HG03108 (cell line): ENCODE data around the gene LTB.

Source experiments
- ATAC-seq: cut with Tn5 transposase; IDR thresholded peaks from one replicate; pipeline ENCODE4 v1.9.1; 2021; ENCODE audit warnings: moderate library complexity; ENCODE audit not compliant: unreplicated experiment

LTB gene, protein sequence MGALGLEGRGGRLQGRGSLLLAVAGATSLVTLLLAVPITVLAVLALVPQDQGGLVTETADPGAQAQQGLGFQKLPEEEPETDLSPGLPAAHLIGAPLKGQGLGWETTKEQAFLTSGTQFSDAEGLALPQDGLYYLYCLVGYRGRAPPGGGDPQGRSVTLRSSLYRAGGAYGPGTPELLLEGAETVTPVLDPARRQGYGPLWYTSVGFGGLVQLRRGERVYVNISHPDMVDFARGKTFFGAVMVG

DNA sequence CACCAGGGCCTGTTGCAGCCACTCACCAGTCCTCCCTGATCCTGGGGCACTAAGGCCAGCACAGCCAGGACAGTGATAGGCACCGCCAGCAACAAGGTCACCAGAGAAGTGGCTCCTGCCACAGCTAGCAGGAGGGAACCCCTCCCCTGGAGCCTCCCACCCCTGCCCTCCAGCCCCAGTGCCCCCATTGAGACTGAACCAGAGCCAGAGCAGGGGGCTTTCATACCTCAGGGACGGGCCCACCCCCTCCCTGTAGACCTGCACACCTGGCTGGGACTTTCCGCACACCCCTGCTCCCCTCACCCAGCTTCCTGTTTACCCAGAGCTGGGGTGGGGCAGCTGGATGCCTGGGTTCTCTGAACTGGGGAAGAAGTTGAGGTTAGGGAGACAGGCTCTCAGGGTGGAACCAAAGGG lies at the start of gene LTB:
Gene LTB (minus strand): TSS at position 195 of the 414 bp plus-strand sequence. CDS start 7 bp downstream, at position 188.
- ATAC-seq: no peak

DNA sequence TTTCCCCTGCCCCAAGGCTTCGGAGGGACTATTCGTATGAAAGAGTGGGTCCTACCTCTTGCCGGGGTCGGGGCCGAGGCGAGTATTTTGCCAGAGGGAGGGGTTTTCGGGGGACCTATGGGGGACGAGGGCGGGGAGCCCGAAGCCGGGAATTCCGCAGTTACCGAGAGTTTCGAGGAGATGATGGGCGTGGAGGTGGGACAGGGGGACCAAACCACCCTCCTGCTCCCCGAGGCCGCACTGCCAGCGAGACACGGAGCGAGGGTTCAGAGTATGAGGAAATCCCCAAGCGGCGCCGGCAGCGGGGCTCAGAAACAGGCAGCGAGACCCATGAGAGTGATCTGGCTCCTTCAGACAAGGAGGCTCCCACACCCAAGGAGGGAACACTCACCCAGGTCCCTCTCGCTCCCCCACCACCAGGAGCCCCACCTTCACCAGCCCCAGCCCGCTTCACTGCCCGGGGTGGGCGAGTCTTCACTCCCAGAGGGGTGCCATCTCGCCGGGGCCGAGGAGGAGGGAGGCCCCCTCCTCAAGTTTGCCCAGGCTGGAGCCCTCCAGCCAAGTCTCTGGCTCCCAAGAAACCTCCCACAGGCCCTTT lies 49.6 kb upstream of the LTB start:
- ATAC-seq: no peak

DNA sequence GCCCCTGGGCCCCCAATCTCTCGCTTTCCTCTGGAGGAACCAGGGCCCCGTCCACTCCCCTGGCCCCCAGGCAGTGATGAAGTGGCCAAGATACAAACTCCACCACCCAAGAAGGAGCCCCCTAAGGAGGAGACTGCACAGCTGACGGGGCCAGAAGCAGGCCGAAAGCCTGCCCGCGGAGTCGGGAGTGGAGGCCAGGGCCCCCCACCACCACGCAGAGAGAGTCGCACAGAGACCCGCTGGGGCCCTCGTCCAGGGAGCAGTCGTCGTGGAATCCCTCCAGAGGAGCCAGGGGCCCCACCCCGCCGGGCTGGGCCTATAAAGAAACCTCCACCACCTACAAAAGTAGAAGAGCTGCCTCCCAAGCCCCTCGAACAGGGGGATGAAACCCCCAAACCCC lies 49.0 kb upstream of the LTB start:
- ATAC-seq: no peak

GRCh38 chr6:31630177-31630934 lies 48.1 kb upstream of the LTB start:
- ATAC-seq: no peak

DNA sequence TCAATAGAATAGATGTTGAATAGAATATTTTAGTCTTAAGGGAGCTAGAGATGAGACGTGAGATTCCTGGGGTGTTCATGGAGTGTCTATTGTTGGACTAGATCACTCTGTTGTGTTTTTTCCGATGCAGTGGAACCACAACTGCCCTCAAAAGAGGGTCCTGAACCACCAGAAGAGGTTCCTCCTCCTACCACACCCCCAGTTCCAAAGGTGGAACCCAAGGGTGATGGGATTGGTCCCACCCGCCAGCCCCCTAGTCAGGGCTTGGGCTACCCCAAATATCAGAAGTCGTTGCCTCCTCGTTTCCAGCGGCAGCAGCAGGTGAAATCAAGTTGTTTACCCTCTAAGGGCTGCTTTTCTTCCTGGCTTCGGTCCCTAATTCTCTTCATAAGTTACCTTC lies 46.8 kb upstream of the LTB start:
- ATAC-seq: no peak

DNA sequence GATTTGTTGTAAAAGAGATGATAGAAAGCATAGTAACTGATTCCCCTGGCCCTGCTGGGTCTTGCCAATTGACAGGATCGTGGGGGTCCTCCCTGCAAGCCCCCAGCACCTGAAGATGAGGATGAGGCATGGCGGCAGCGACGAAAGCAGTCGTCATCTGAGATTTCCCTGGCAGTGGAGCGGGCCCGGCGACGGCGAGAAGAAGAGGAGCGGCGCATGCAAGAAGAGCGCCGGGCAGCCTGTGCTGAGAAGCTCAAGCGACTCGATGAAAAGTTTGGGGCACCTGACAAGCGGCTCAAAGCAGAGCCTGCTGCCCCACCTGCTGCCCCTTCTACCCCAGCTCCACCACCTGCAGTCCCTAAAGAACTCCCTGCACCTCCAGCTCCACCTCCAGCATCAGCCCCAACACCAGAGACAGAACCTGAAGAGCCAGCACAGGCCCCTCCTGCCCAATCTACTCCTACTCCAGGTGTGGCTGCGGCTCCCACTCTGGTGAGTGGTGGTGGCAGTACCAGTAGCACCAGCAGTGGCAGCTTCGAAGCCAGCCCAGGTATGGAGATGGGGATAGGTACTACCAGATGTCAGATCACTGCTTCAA lies 45.6 kb upstream of the LTB start:
- ATAC-seq: no peak

DNA sequence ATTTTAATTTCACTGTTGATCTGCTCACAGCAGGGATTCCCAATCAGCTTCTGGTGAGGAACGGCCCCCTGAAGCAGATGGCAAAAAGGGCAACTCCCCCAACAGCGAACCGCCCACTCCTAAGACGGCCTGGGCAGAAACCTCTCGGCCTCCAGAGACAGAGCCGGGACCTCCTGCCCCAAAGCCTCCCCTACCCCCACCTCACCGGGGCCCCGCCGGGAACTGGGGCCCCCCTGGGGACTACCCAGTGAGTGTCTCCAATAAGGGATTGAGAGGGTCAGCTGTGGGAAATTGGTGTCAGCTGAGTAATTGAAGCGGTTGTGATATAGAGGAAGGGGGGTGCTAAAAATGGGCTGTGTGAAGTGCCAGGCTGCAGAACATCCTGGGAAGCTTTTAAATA lies 44.7 kb upstream of the LTB start:
- no peak for ATAC-seq

- no peak for ATAC-seq
Observed at GRCh38 chr6:31624070-31624469, 41.8 kb upstream of the LTB start.

- no peak for ATAC-seq
Observed at GRCh38 chr6:31622684-31623091, 40.5 kb upstream of the LTB start.

- ATAC-seq: no peak
Observed at GRCh38 chr6:31621991-31622390, 39.8 kb upstream of the LTB start.

- ATAC-seq: no peak
Observed at GRCh38 chr6:31621320-31621939, 39.2 kb upstream of the LTB start.

- ATAC-seq: peak; percentile 48
Observed at GRCh38 chr6:31620586-31621319, 38.5 kb upstream of the LTB start, which contains the start of gene PRRC2A. Gene PRRC2A, plus strand, starts transcription at chr6:31620715. Its CDS starts 2,075 bp downstream, at chr6:31622790.

GRCh38 chr6:31619805-31620585 lies 37.8 kb upstream of the LTB start:
- peak; percentile 81 for ATAC-seq

- ATAC-seq: no peak
Observed at GRCh38 chr6:31617010-31617409, 34.8 kb upstream of the LTB start.

GRCh38 chr6:31615748-31616147 lies 33.5 kb upstream of the LTB start:
- ATAC-seq: no peak

GRCh38 chr6:31614684-31615578 lies 32.7 kb upstream of the LTB start, which contains the start of gene AIF1:
Gene AIF1, plus strand, starts transcription at chr6:31615234. Its CDS starts 96 bp downstream, at chr6:31615330.
- ATAC-seq: no peak

GRCh38 chr6:31614075-31614619 lies 31.9 kb upstream of the LTB start:
- no peak for ATAC-seq

DNA sequence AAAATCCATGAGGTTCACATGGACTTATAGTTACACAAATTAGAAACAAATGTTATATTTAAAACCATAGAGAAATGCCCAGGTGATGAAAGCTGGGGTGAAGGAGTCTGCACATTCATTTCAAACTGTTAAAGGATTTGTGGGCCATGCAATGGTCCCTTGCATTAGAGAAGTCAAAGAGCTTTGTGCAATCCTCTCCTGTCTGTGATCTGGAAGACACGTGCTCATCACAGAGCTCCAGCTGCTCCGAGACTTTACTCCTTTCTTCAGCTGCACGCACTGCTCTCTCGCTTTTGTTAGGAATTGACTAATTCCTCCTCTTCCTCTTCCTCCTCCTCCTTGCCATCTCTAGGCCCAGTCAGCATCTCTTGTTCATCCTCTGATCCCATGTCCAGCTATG lies 28.7 kb upstream of the LTB start:
- ATAC-seq: no peak
